Measurements from ENCODE around the gene MTERF4. TPM values are rescaled to one million over a fixed set of nuclear protein-coding genes. Genes with fewer than 3 reads are reported as not detected.
A peak's percentile ranks its signal among the peaks of the same experiment; 100 is the strongest.
"Not testable (repeated sequence)": the region's sequence is repeated elsewhere in the genome, so short reads cannot be mapped to it uniquely, and the experiment has no call there.

MTERF4 gene
- total RNA-seq, 1 donor from 2014 or later = 21.5 TPM

DNA sequence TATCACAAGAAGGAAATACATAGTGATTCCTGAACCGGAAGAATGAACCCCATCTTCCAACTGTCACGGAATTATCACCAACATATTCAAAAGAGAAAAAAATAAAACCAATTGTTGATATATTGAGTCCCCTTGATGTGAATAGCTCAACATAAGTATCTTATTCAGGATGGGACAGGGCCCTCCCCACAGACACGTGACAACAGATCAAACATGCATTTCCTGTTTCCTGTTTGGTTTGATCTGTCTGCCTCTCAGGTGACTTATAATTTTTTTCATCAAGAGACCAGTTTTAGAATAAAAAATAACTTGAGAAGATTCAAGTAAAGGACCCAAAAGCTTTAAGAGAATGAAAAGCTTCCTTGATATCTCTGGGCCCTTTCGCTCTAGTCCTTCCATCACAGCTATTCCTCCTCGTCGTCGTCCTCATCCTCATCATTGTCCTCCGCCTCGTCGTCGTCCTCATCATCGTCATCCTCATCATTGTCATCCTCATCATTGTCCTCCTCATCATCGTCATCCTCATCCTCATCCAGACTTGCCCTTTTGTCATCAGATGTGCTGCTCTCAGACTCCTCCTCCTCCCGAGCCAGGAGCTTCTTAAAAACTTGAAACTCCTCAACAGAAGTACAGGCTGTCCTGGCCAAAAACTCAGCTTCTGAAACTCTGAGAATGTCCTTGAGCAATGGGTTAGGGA is 6.3 kb downstream of the MTERF4 start:
- no peak for DNase-seq (ENCODE audit: low spot score)
- peaks cover 33% of the 10 kb centered on the region for H3K36me3 Mint-ChIP-seq (ENCODE audit: low read depth)
- no peaks in the 10 kb centered on the region for H3K27me3 Mint-ChIP-seq (ENCODE audit: low read depth)
- H3K27ac Mint-ChIP-seq (ENCODE audit: unreplicated experiment) = no peak overlapping the region
- no peak for TF ChIP-seq CTCF (IDR thresholded peaks at IDR 0.05)
- H3K9me3 Mint-ChIP-seq (ENCODE audit: low read depth) = no peaks in the 10 kb centered on the region
- no peak overlapping the region for H3K4me3 Mint-ChIP-seq (ENCODE audit: unreplicated experiment)
- peaks cover 18% of the 10 kb centered on the region for H3K4me1 Mint-ChIP-seq (ENCODE audit: low read depth)

DNA sequence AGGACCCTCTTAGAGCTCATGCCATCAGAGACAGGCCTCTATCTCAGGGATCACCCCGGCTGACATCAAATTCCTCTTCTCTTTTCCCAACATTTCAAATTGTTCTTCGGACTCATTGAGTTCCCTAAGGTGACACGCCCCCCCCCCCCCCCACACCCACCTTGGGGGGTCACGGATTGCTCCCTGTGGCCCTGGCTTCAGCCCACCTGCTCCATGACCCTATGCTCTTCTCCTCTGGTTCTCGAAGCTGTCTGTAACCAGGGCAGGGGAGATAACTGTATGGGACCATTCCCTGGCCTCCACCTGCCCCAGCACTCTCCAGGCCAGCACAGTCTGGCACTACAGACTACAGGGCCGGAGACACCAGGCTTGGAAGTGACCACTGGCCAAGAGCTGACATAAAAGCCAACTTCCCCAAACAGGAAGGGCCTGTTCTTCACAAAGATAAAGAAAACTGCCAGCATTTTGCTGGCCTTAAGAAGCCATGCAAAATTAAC is 7.1 kb downstream of the MTERF4 start:
- Mint-ChIP-seq H3K4me1 (ENCODE audit: low read depth) (peaks cover 15% of the 10 kb centered on the region), H3K9me3 (ENCODE audit: low read depth) (no peaks in the 10 kb centered on the region), H3K27me3 (ENCODE audit: low read depth) (no peaks in the 10 kb centered on the region), H3K27ac (ENCODE audit: unreplicated experiment) (no peak overlapping the region), H3K4me3 (ENCODE audit: unreplicated experiment) (no peak overlapping the region), H3K36me3 (ENCODE audit: low read depth) (peaks cover 33% of the 10 kb centered on the region)
- TF ChIP-seq CTCF (IDR thresholded peaks at IDR 0.05) = no peak
- no peak for DNase-seq (ENCODE audit: low spot score)

GRCh38 chr2:241094172-241094571 is 7.9 kb downstream of the MTERF4 start:
- no peak for DNase-seq (ENCODE audit: low spot score)
- Mint-ChIP-seq H3K4me3 (ENCODE audit: unreplicated experiment) (no peak overlapping the region), H3K4me1 (ENCODE audit: low read depth) (peaks cover 15% of the 10 kb centered on the region), H3K36me3 (ENCODE audit: low read depth) (peaks cover 37% of the 10 kb centered on the region), H3K27ac (ENCODE audit: unreplicated experiment) (no peak overlapping the region), H3K27me3 (ENCODE audit: low read depth) (no peaks in the 10 kb centered on the region), H3K9me3 (ENCODE audit: low read depth) (no peaks in the 10 kb centered on the region)
- TF ChIP-seq CTCF (IDR thresholded peaks at IDR 0.05) = no peak

- DNase-seq (ENCODE audit: low spot score); H3K27me3 Mint-ChIP-seq (ENCODE audit: low read depth); H3K9me3 Mint-ChIP-seq (ENCODE audit: low read depth); H3K4me3 Mint-ChIP-seq (ENCODE audit: unreplicated experiment): not testable (repeated sequence)
- peak overlapping the region; percentile 71 for H3K27ac Mint-ChIP-seq (ENCODE audit: unreplicated experiment)
- peaks cover 39% of the 10 kb centered on the region for H3K36me3 Mint-ChIP-seq (ENCODE audit: low read depth)
- peaks cover 15% of the 10 kb centered on the region for H3K4me1 Mint-ChIP-seq (ENCODE audit: low read depth)
Measured at GRCh38 chr2:241093133-241093781, 8.8 kb downstream of the MTERF4 start.

- peak overlapping the region; percentile 71 for H3K27ac Mint-ChIP-seq (ENCODE audit: unreplicated experiment)
- no peaks in the 10 kb centered on the region for H3K27me3 Mint-ChIP-seq (ENCODE audit: low read depth)
- H3K36me3 Mint-ChIP-seq (ENCODE audit: low read depth) = peaks cover 44% of the 10 kb centered on the region
- TF ChIP-seq CTCF (IDR thresholded peaks at IDR 0.05) = no peak
- H3K9me3 Mint-ChIP-seq (ENCODE audit: low read depth) = no peaks in the 10 kb centered on the region
- peaks cover 15% of the 10 kb centered on the region for H3K4me1 Mint-ChIP-seq (ENCODE audit: low read depth)
- H3K4me3 Mint-ChIP-seq (ENCODE audit: unreplicated experiment) = no peak overlapping the region
- DNase-seq (ENCODE audit: low spot score) = no peak
Measured at GRCh38 chr2:241092677-241093076, 9.4 kb downstream of the MTERF4 start.
